ENCODE measurements around the gene HS6ST3.
"Not testable (repeated sequence)": the region's sequence is repeated elsewhere in the genome, so short reads cannot be mapped to it uniquely, and the experiment has no call there.

GRCh38 chr13:96778302-96778701, 688.4 kb downstream of the HS6ST3 start:
- not testable (repeated sequence) for TF ChIP-seq CTCF (IDR thresholded peaks at IDR 0.05; ENCODE audit: extremely low read depth in 1 of 2, insufficient read depth in 1 of 2, low read depth in 1 of 2, low read length in 2 of 2); POLR2A (IDR thresholded peaks at IDR 0.05; ENCODE audit: low read depth, low read length)

Measured in endothelial cell of umbilical vein (primary cell).